GM18907 (cell line): ENCODE data around the gene ABCC6.
A peak's percentile ranks its signal among the peaks of the same experiment; 100 is the strongest.
"Not testable (repeated sequence)": the region's sequence is repeated elsewhere in the genome, so short reads cannot be mapped to it uniquely, and the experiment has no call there.

Experiments used
- ATAC-seq: cut with Tn5 transposase; IDR thresholded peaks from one replicate; pipeline ENCODE4 v1.9.1; 2021; ENCODE audit warnings: mild to moderate bottlenecking, moderate library complexity; ENCODE audit not compliant: unreplicated experiment

The ABCC6 gene

DNA sequence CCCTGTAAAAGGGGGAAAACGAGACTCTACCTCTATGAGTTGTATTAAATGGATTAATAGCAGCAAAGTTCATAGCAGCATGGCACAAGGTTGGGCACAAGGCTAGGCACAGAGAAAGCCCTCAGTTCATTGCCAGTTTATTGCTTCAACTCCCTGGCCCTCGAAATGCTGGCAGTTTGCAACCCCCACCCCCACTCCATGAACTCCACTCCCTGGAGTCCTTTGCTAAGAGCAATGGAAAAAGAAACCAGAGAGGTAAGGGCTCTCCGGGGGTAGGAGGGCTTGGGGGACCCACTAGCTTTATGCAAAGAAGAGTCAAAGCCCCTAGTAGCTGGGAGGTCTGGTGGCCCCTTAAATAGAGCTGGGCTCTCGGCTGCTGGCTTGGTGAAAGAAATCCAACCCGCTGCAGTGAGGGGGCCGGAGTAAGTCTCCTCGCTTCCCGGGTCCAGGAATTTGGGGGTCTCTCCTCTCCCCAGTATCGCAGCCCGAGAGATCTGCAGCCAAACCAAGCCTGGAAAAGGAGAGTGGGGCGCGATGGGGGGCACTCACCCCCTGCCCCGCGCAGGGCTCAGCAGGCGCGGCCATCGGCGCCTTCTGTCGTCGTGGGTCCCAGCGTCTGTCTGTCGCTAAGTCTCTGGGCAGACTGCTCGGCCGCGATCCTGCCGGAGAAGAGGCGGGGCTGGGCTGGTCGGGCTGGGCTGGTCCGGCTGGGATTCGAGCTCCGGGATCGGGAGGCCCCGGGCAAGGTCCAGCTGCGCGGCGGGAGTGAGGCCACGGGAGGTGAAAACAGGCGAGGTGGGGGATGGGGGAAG lies at the start of gene ABCC6:
Gene ABCC6, minus strand, starts transcription at position 645 of the 812 bp plus-strand sequence. Its CDS starts 60 bp downstream, at position 585.
- not testable (repeated sequence) for ATAC-seq

DNA sequence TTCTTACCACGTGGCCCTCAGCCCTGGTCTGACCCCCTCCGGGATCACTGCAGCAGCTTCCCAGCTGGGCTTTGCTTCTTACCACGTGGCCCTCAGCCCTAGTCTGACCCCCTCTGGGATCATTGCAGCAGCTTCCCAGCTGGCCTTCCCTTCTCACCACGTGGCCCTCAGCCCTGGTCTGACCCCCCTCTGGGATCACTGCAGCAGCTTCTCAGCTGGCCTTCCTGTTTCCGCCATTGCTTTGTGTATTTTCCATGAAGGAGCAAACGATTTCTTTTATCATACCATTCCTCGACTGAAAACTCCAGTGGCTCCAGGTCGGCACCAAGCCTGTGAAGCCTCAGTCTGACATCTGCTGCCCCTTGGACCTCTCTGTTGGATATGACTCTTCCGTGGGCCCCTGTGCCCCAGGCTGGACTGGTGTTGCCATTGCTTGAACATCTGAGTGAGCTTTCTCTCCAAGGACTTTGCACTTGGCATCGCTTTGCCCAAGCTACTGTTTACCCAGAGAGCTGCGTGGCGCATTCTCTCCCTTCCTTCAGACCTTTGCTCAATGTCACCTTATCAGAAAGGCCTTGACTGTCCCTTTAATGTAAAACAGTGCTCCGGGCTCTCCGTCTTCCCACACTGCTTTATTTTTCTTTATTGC lies 49.4 kb upstream of the ABCC6 start:
- not testable (repeated sequence) for ATAC-seq

DNA sequence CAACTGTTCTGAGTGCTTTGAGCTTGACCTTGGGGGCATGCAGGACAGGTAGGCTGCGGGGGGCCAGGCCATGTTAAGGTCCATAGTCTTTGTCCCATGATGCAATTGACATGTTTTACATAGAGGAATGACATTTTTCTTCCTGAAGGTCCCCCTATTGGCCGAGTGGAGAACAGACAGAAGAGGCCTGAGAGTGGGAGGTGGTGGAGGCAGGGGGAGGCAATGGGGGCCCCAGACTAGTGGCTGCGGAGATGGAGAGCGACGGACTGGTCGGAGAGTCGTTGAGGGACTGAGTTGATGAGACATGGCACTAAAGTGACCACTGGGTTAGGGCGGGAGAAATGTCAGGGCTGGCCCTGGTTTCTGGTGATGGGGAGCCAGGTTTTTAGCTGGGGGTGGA lies 48.4 kb upstream of the ABCC6 start:
- not testable (repeated sequence) for ATAC-seq

DNA sequence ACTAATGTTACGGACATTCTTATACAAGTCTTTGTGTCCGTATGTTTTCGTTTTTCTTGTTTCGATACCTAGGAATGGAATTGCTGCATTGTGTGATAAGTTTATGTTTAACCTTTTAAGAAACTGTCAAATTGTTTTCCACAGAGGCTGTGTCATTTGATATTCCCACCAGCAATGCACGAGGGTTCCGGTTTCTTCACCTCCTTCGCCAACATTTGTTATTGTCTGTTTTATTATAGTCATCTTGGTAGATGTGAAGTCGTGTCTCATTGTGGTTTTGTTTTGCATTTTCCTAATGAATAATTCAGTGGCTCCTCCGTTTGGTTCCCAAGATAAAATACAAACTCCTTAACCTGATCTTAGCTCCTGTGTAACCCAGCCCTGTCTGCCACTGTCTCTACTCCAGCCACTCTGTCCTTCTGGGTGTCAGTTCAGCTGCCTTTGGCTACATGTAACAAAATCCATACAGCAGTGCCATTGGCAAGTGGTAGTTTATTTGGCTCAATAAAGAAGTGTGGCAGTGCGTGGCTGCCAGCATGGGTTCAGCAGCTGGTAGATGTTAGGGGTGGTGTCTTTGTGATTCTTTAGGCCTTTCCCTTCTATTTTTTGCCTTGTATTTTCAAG lies 45.0 kb upstream of the ABCC6 start:
- ATAC-seq: not testable (repeated sequence)

- not testable (repeated sequence) for ATAC-seq
Observed at GRCh38 chr16:16267708-16268107, 44.4 kb upstream of the ABCC6 start.

GRCh38 chr16:16265044-16265443 lies 41.8 kb upstream of the ABCC6 start:
- ATAC-seq: not testable (repeated sequence)

- ATAC-seq: not testable (repeated sequence)
Observed at GRCh38 chr16:16263947-16264346, 40.7 kb upstream of the ABCC6 start.

DNA sequence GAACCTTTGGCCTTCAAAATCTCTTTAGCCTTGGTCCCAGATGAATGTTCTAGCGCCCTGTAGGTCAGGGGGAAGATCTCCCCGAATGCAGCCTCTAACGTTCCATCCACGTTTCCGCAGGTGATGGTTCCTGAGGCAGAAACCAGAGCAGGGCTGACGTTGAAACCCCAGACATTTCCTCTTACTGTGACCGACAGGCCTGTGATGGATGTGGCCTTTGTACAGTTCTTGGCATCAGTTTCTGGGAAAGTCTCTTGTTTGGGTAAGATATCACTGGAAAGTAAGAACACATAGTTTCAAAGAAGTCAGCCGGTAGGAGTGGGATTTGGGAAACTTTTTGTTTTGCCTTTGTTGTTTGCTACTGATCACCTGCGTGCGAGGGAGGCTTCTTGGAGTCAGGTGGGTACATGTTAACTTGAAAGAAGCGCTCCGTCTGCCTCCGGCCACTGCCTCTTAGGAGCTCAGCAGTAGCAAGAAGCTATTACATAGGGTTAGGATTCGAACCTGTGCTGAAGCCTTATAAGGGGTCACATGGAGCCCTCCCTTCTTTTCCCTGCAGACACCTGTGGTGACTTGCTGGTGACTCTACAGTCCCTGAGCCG lies 39.8 kb upstream of the ABCC6 start:
- not testable (repeated sequence) for ATAC-seq

DNA sequence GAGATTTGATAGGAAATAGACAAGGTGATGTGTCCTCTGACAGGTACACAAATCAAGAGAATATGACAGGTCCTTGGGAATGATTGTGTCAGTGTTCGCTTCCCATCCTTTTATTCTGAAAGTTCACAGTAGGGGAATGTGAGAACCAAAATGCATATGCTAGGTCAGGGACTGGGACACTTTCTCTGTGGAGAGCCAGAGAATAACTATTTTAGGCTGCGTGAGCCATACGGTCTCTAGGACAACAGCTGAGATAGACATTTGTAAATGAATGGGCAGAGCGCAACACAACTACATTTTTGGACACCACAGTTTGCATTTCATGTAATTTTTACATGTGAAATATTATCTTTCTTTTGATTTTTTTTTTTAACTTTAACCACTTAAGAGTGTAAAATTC lies 36.7 kb upstream of the ABCC6 start:
- ATAC-seq: not testable (repeated sequence)

DNA sequence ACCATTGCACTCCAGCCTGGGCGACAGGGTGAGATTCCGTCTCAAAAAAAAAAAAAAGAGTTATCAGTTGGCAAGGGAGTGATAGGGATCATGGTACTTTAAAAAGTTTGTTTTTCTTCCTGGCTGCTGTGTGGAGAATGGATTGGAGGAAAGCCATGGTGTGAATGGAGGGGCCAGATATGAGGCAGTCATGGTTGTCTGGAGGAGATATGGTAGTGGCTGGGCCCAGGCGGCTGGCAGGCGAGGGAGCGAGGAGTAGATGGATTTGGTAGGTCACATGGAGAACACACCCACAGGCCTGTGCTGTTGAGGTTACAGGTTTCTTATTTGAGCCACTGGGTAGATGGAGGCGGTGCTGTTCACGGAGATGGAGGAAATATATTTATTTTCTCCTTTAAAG lies 35.5 kb upstream of the ABCC6 start:
- not testable (repeated sequence) for ATAC-seq

DNA sequence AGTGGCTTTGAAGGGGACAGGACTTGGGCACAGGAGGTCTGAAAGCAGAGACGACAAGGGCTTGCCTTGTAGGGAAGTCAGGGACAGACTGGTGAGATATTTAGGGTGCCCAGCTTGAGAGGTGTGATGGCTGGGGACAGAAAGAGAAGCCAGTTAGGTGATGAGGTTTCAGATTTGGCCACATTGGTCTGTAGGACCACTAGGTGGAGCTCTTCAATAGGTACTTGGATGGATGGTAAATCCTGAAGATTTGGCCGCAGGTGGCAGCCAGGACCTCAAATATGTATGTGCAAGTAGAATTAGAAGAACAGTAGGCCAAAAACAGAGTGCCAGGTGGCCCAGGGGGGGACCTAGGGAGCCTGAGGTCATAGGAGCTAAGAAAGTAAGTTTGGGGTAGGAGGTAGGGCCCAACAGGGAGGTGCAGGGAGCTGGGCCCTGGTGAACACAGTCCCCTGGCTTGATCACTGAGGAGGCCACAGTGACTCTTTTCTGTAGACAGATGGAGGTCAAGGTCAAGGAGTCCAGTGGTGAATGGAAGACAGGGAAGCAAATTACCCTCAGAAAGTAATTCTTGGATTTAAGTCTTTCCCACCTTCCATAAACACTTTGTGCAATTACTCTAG lies 34.1 kb upstream of the ABCC6 start:
- ATAC-seq: not testable (repeated sequence)

GRCh38 chr16:16252377-16252776 lies 29.1 kb upstream of the ABCC6 start:
- not testable (repeated sequence) for ATAC-seq

DNA sequence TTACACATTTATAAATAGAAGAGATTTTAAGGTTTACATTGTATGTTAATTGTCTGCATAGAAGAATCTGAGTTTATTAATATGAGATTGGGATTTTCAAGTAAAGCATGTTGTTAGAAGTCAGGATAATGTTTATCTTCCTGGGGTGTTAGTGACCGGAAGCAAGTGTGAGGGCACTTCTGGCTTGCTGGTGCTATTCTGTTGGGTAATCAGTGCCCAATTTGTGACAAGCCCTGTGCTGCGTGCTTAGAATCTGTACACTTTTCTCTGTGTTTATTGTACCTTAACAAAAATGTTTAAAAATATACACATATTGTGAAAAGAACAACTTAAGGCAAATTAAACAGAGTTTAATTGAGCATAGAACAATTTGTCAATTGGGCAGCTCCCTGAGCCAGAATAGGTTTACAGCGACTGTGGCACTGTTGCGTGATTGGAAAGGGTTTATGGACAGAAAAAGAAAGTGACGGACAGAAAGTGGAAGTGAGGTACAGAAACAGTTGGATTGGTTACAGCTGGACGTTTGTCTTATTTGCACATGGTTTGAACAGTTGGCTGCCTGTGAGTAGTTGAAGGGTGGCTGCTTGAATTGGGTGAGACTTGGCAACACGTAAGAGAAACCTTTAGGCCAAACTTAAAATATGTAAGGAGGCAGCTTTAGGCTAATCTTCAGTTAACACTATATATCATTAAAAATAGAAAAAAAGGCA lies 26.5 kb upstream of the ABCC6 start:
- ATAC-seq: not testable (repeated sequence)

DNA sequence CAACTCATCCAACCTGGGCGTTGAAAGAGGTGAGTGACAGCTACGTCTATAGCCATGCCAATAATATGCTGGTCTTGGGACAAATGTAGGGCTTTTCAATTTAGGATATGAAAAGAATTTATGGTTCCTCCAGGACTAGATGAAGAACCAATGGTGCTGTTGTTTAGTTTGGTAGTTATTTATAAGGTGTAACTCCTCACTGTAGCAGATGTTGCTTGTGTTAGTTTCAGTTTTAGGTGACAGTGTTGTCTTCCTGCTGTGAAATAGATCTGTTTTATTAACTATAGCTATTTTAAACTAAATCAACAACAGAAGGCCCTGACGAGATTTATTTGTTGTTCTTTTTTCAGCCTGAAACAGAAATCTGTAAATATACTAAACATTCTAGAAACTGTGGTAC lies 24.1 kb upstream of the ABCC6 start:
- ATAC-seq: not testable (repeated sequence)

- not testable (repeated sequence) for ATAC-seq
Observed at GRCh38 chr16:16246578-16247262, 23.4 kb upstream of the ABCC6 start.

DNA sequence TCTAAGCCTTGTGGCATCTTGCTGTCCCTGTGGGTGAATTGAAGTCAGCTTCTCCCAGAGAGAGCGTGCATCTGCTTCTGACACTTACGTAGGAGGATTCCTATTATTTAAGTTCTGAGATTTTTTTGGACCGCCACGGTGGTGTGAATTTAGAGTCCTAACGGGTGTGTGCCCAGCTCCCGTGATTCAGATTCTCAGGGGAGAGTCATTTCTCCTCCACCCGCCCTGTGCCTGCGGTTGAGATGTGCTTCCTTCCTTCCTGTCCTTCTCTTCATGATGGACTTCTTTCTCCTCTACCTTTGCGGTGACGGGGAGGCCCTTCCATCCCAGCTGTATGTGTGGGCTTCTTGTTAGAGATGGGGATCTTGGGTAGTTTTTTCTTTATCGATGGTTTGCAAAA lies 20.6 kb upstream of the ABCC6 start:
- ATAC-seq: not testable (repeated sequence)

DNA sequence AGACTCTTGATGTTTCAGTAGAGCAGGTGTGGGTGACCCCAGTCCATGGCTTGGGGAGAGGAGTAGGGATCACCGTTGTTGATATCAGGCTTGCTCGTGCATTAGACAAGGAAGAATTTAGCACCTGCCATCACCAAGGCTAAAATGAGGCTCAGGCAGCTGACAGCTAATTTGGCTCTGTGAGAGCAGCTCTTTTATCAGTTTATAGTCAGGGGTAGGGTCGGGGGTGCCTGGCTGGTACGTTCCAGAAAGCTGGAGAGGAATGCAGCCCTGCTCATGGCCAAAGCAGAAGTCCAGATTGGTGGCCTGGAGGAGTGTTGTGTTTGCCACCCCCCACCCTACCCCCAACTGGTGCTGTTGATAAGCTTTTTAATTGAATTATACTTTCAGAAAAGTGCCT lies 17.4 kb upstream of the ABCC6 start:
- ATAC-seq: not testable (repeated sequence)

DNA sequence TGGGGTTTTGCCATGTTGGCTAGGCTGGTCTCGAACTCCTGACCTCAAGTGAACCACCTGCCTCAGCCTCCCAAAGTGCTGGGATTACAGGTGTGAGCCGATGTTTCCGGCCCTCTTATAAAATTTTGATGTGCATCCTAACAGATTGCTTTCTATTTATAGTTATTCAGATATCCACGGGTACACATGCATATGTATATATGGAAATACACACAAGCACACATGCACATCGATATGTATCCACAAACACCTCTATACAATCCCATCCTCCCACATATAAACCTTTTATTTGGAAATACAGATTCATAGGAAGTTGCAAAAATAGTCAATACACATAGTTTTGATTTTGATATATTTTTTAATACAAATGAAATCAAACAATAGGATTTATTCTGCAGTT lies 14.4 kb upstream of the ABCC6 start:
- not testable (repeated sequence) for ATAC-seq

- not testable (repeated sequence) for ATAC-seq
Observed at GRCh38 chr16:16237071-16237470, 13.8 kb upstream of the ABCC6 start.

DNA sequence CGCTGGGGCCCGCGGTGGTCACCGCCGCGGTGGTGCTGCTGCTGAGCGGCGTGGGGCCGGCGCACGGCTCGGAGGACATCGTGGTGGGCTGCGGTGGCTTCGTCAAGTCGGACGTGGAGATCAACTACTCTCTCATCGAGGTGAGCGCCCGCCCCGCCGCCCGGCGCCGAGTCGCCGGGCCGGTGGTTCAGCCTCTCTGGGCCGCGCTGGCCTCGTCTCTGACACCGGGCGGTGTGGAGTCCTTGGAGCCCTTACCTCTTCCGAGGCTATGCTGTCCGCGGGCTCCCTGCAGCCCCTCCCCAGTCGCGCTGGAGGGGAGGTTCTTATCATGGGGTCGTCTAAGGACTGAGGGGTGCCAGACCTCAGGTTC lies 9.4 kb upstream of the ABCC6 start:
- peak; percentile 50 for ATAC-seq
